T-helper 17 cell (primary cell): ENCODE data around the gene USP53. TPM values are rescaled to one million over a fixed set of nuclear protein-coding genes. Genes with fewer than 3 reads are reported as not detected.
A peak's percentile ranks its signal among the peaks of the same experiment; 100 is the strongest.
"Not testable (repeated sequence)": the region's sequence is repeated elsewhere in the genome, so short reads cannot be mapped to it uniquely, and the experiment has no call there.

Source experiments
- ATAC-seq: fragments of 150-1000 bp; cut with Tn5 transposase; 2 replicates; pipeline ENCODE4 v1.10.0; 2021; ENCODE audit warnings: mild to moderate bottlenecking, moderate library complexity
- DNase-seq, 3 donors: peaks; one replicate each; pipeline versions ENCODE4 v3.0.0 to v3.0.0-alpha.2; 2020 to 2021
- H3K9me3 ChIP-seq: one replicate; pipeline ENCODE4 v1.7.0; 2013; ENCODE audit warnings: low read length, mild to moderate bottlenecking; ENCODE audit not compliant: control insufficient read depth, poor library complexity, severe bottlenecking
- H3K27ac Mint-ChIP-seq: one replicate; pipeline ENCODE4 v1.8.0; 2022; ENCODE audit warnings: mild to moderate bottlenecking, moderate library complexity, mixed read lengths
- H3K27me3 Mint-ChIP-seq: one replicate; pipeline ENCODE4 v1.8.0; 2022; ENCODE audit warnings: mixed read lengths
- H3K36me3 Mint-ChIP-seq: one replicate; pipeline ENCODE4 v1.8.0; 2022; ENCODE audit warnings: low read depth, mixed read lengths
- H3K4me1 Mint-ChIP-seq: one replicate; pipeline ENCODE4 v1.8.0; 2022; ENCODE audit warnings: mild to moderate bottlenecking, mixed read lengths
- H3K4me3 Mint-ChIP-seq: one replicate; pipeline ENCODE4 v1.8.0; 2022; ENCODE audit warnings: mild to moderate bottlenecking, moderate library complexity, mixed read lengths
- total RNA-seq, 4 donors: library from RNA in 2 of 4; stranded (reverse) in 2 of 4; gene quantifications; one replicate each; pipeline ENCODE4 v1.2.3 and lab custom pipeline; 2022 to 2026

Gene USP53
- total RNA-seq, 2 donors from 2014 or later: 22.4 to 22.9 TPM

GRCh38 chr4:119233191-119233590 lies 20.7 kb downstream of the USP53 start:
- H3K27me3 Mint-ChIP-seq: no peaks in the 10 kb centered on the region
- no peak overlapping the region for H3K4me3 Mint-ChIP-seq
- H3K9me3 ChIP-seq: no peaks in the 10 kb centered on the region
- peaks cover 55% of the 10 kb centered on the region for H3K4me1 Mint-ChIP-seq
- ATAC-seq: no peak
- peak overlapping the region; percentile 88 for H3K27ac Mint-ChIP-seq
- no peak for DNase-seq
- peaks cover 5% of the 10 kb centered on the region for H3K36me3 Mint-ChIP-seq

GRCh38 chr4:119233750-119234149 lies 21.2 kb downstream of the USP53 start:
- H3K27me3 Mint-ChIP-seq: no peaks in the 10 kb centered on the region
- H3K4me1 Mint-ChIP-seq: peaks cover 55% of the 10 kb centered on the region
- no peaks in the 10 kb centered on the region for H3K9me3 ChIP-seq
- peaks cover 5% of the 10 kb centered on the region for H3K36me3 Mint-ChIP-seq
- H3K27ac Mint-ChIP-seq: peak overlapping the region; percentile 88
- DNase-seq (no peak), ATAC-seq (peak; percentile 67)
- H3K4me3 Mint-ChIP-seq: peak overlapping the region; percentile 64

GRCh38 chr4:119237201-119237600 lies 24.7 kb downstream of the USP53 start:
- Mint-ChIP-seq H3K36me3 (peaks cover 5% of the 10 kb centered on the region), H3K4me3 (no peak overlapping the region), H3K27me3 (no peaks in the 10 kb centered on the region), H3K27ac (no peak overlapping the region), H3K4me1 (peaks cover 41% of the 10 kb centered on the region)
- no peaks in the 10 kb centered on the region for H3K9me3 ChIP-seq
- ATAC-seq: no peak
- DNase-seq: no peak

- Mint-ChIP-seq H3K4me1 (peaks cover 41% of the 10 kb centered on the region), H3K27me3 (no peaks in the 10 kb centered on the region), H3K4me3 (peak overlapping the region; percentile 64), H3K27ac (peak overlapping the region; percentile 79), H3K36me3 (peaks cover 5% of the 10 kb centered on the region)
- H3K9me3 ChIP-seq: no peaks in the 10 kb centered on the region
- no peak for DNase-seq
- ATAC-seq: no peak
These were observed 25.1 kb downstream of the USP53 start for GRCh38 chr4:119237642-119238041.

- peak; percentile 42 for ATAC-seq
- H3K9me3 ChIP-seq: no peaks in the 10 kb centered on the region
- Mint-ChIP-seq H3K4me3 (peak overlapping the region; percentile 64), H3K36me3 (peaks cover 5% of the 10 kb centered on the region), H3K27me3 (no peaks in the 10 kb centered on the region), H3K4me1 (peaks cover 39% of the 10 kb centered on the region), H3K27ac (peak overlapping the region; percentile 79)
- no peak for DNase-seq
These were observed 25.7 kb downstream of the USP53 start for GRCh38 chr4:119238068-119238722.

GRCh38 chr4:119240128-119240527 lies 27.6 kb downstream of the USP53 start:
- ATAC-seq (no peak), DNase-seq (no peak)
- peaks cover 5% of the 10 kb centered on the region for H3K36me3 Mint-ChIP-seq
- no peak overlapping the region for H3K4me3 Mint-ChIP-seq
- H3K4me1 Mint-ChIP-seq: peaks cover 27% of the 10 kb centered on the region
- no peaks in the 10 kb centered on the region for H3K27me3 Mint-ChIP-seq
- no peaks in the 10 kb centered on the region for H3K9me3 ChIP-seq
- H3K27ac Mint-ChIP-seq: no peak overlapping the region

- Mint-ChIP-seq H3K4me1 (peaks cover 24% of the 10 kb centered on the region), H3K27me3 (no peaks in the 10 kb centered on the region), H3K27ac (no peak overlapping the region), H3K36me3 (peaks cover 5% of the 10 kb centered on the region), H3K4me3 (no peak overlapping the region)
- no peak for DNase-seq
- no peak for ATAC-seq
- H3K9me3 ChIP-seq: no peaks in the 10 kb centered on the region
These were observed 28.1 kb downstream of the USP53 start for GRCh38 chr4:119240568-119240967.

GRCh38 chr4:119242417-119242816 lies 29.9 kb downstream of the USP53 start:
- no peak for ATAC-seq
- Mint-ChIP-seq H3K4me1 (peaks cover 22% of the 10 kb centered on the region), H3K27ac (no peak overlapping the region), H3K36me3 (peaks cover 13% of the 10 kb centered on the region), H3K27me3 (no peaks in the 10 kb centered on the region), H3K4me3 (no peak overlapping the region)
- DNase-seq: no peak
- no peaks in the 10 kb centered on the region for H3K9me3 ChIP-seq

GRCh38 chr4:119243868-119244267 lies 31.4 kb downstream of the USP53 start:
- Mint-ChIP-seq H3K36me3 (peaks cover 14% of the 10 kb centered on the region), H3K4me3 (no peak overlapping the region), H3K27me3 (no peaks in the 10 kb centered on the region), H3K4me1 (peaks cover 12% of the 10 kb centered on the region), H3K27ac (no peak overlapping the region)
- DNase-seq (no peak), ATAC-seq (no peak)
- no peaks in the 10 kb centered on the region for H3K9me3 ChIP-seq

GRCh38 chr4:119244344-119244743 lies 31.8 kb downstream of the USP53 start:
- no peak overlapping the region for H3K4me3 Mint-ChIP-seq
- DNase-seq (no peak), ATAC-seq (no peak)
- no peaks in the 10 kb centered on the region for H3K9me3 ChIP-seq
- H3K27ac Mint-ChIP-seq: no peak overlapping the region
- no peaks in the 10 kb centered on the region for H3K27me3 Mint-ChIP-seq
- peaks cover 14% of the 10 kb centered on the region for H3K36me3 Mint-ChIP-seq
- peaks cover 12% of the 10 kb centered on the region for H3K4me1 Mint-ChIP-seq

GRCh38 chr4:119244832-119245231 lies 32.3 kb downstream of the USP53 start:
- no peak overlapping the region for H3K27ac Mint-ChIP-seq
- DNase-seq (no peak), ATAC-seq (no peak)
- H3K4me1 Mint-ChIP-seq: peaks cover 12% of the 10 kb centered on the region
- H3K36me3 Mint-ChIP-seq: peaks cover 14% of the 10 kb centered on the region
- H3K4me3 Mint-ChIP-seq: no peak overlapping the region
- H3K9me3 ChIP-seq: no peaks in the 10 kb centered on the region
- H3K27me3 Mint-ChIP-seq: no peaks in the 10 kb centered on the region

GRCh38 chr4:119246177-119246733 lies 33.7 kb downstream of the USP53 start:
- Mint-ChIP-seq H3K27ac (no peak overlapping the region), H3K4me3 (no peak overlapping the region), H3K4me1 (peaks cover 12% of the 10 kb centered on the region), H3K36me3 (peaks cover 14% of the 10 kb centered on the region), H3K27me3 (no peaks in the 10 kb centered on the region)
- DNase-seq (no peak), ATAC-seq (no peak)
- H3K9me3 ChIP-seq: no peaks in the 10 kb centered on the region

GRCh38 chr4:119251037-119251436 lies 38.5 kb downstream of the USP53 start:
- H3K36me3 Mint-ChIP-seq: peaks cover 17% of the 10 kb centered on the region
- not testable (repeated sequence) for H3K27ac Mint-ChIP-seq, ATAC-seq, DNase-seq, H3K4me3 Mint-ChIP-seq, H3K4me1 Mint-ChIP-seq, H3K27me3 Mint-ChIP-seq, H3K9me3 ChIP-seq

- not testable (repeated sequence) for ATAC-seq, H3K4me1 Mint-ChIP-seq
- peaks cover 14% of the 10 kb centered on the region for H3K36me3 Mint-ChIP-seq
These were observed 42.7 kb downstream of the USP53 start for GRCh38 chr4:119255223-119255622.

More at GRCh38 chr4:119255223-119255622, 42.7 kb downstream of the USP53 start:
- not testable (repeated sequence) for DNase-seq, H3K4me3 Mint-ChIP-seq, H3K9me3 ChIP-seq, H3K27me3 Mint-ChIP-seq, H3K27ac Mint-ChIP-seq
